ENCODE data around the gene NKAIN2.

The NKAIN2 gene

GRCh38 chr6:124119596-124119995 is 315.9 kb downstream of the NKAIN2 start:
- no peak overlapping the region for H3K4me3 ChIP-seq (ENCODE audit: low read depth, low read length)
- DNase-seq (ENCODE audit: low read depth) = no peak
- in situ Hi-C loops (cut with HindIII; ENCODE audit: low sequenced_read_pairs) = no loop called here
- TF ChIP-seq CTCF (IDR thresholded peaks at IDR 0.05; ENCODE audit: low read depth, low read length, missing control alignments) = no peak

- DNase-seq (ENCODE audit: low read depth) = no peak
- no peak for TF ChIP-seq CTCF (IDR thresholded peaks at IDR 0.05; ENCODE audit: low read depth, low read length, missing control alignments)
- in situ Hi-C loops (cut with HindIII; ENCODE audit: low sequenced_read_pairs) = no loop called here
- no peak overlapping the region for H3K4me3 ChIP-seq (ENCODE audit: low read depth, low read length)
Observed at GRCh38 chr6:124123617-124124209, 320.0 kb downstream of the NKAIN2 start.

DNA sequence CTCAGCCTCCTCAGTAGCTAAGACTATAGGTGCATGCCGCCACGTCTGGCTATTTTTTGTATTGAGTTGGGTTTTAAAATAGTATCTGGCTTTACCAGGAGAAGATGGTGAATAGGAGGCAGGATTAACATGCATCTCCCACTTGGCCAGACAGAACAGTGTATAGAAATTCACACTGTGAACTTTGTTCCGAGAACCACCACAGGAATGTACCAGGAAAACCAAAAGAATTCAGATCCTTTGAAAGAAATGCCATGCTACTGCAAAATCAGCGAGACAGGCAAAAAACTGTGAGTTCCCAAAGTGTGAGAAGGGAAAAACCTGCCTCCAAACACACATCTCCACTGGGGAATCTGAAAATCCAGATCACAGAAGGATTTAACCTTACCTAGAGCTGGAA is 327.6 kb downstream of the NKAIN2 start:
- DNase-seq (ENCODE audit: low read depth) = peak; percentile 89
- no peak for TF ChIP-seq CTCF (IDR thresholded peaks at IDR 0.05; ENCODE audit: low read depth, low read length, missing control alignments)
- no peak overlapping the region for H3K4me3 ChIP-seq (ENCODE audit: low read depth, low read length)
- in situ Hi-C loops (cut with HindIII; ENCODE audit: low sequenced_read_pairs) = no loop called here

- no peak overlapping the region for H3K4me3 ChIP-seq (ENCODE audit: low read depth, low read length)
- DNase-seq (ENCODE audit: low read depth) = no peak
- no peak for TF ChIP-seq CTCF (IDR thresholded peaks at IDR 0.05; ENCODE audit: low read depth, low read length, missing control alignments)
- in situ Hi-C loops (cut with HindIII; ENCODE audit: low sequenced_read_pairs) = no loop called here
Observed at GRCh38 chr6:124131779-124132178, 328.1 kb downstream of the NKAIN2 start.

GRCh38 chr6:124132256-124132655 is 328.6 kb downstream of the NKAIN2 start:
- peak; percentile 24 for DNase-seq (ENCODE audit: low read depth)
- in situ Hi-C loops (cut with HindIII; ENCODE audit: low sequenced_read_pairs) = no loop called here
- TF ChIP-seq CTCF (IDR thresholded peaks at IDR 0.05; ENCODE audit: low read depth, low read length, missing control alignments) = no peak
- H3K4me3 ChIP-seq (ENCODE audit: low read depth, low read length) = no peak overlapping the region

DNA sequence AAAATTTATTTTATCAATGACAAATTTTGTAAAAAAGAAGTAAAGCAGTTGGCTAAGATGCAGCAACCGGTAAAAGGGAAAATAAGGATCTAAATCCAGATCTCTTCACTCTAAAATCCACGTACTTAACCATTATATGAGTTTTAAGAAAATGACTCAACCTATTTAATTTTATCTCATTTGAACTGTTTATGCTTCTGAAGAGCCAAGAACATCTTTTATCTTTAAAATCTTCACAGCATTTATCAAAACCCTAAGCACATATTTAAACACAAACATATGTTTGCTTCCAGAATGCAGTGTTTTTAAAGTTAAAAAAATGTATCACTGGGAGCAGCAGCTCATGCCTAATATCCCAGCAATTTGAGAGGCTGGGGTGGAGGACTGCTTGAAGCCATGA is 339.2 kb downstream of the NKAIN2 start:
- no peak for TF ChIP-seq CTCF (IDR thresholded peaks at IDR 0.05; ENCODE audit: low read depth, low read length, missing control alignments)
- H3K4me3 ChIP-seq (ENCODE audit: low read depth, low read length) = no peak overlapping the region
- in situ Hi-C loops (cut with HindIII; ENCODE audit: low sequenced_read_pairs) = no loop called here
- DNase-seq (ENCODE audit: low read depth) = no peak
